Ishikawa (cell line): Measurements from ENCODE around the gene PLEKHH1.

ENCODE experiments used
- CEBPB ChIP-seq: IDR thresholded peaks from 2 replicates; pipeline ENCODE4 v1.6.1; 2012
- CREB1 ChIP-seq: IDR thresholded peaks from 2 replicates; pipeline ENCODE4 v1.6.1; 2012; ENCODE audit warnings: low read depth
- EGR1 ChIP-seq: IDR thresholded peaks from 2 replicates; pipeline ENCODE4 v1.6.1; 2012
- EP300 ChIP-seq: IDR thresholded peaks from 2 replicates; pipeline ENCODE4 v1.6.1; 2012; ENCODE audit warnings: borderline replicate concordance
- FOXM1 ChIP-seq: IDR thresholded peaks from 2 replicates; pipeline ENCODE4 v1.6.1; 2012; ENCODE audit warnings: low read depth, borderline replicate concordance
- RAD21 ChIP-seq: IDR thresholded peaks from 2 replicates; pipeline ENCODE4 v1.6.1; 2012; ENCODE audit warnings: low read depth
- TAF1 ChIP-seq: IDR thresholded peaks from 2 replicates; pipeline ENCODE4 v1.6.1; 2012; ENCODE audit warnings: low read depth, mild to moderate bottlenecking
- TCF12 ChIP-seq: IDR thresholded peaks from 2 replicates; pipeline ENCODE4 v1.6.1; 2012; ENCODE audit warnings: low read depth
- ZBTB7A ChIP-seq: IDR thresholded peaks from 2 replicates; pipeline ENCODE4 v1.6.1; 2012; ENCODE audit warnings: low read depth
- TF ChIP-seq, protein P1 (sequence below): IDR thresholded peaks from 2 replicates; pipeline ENCODE4 v1.6.1; 2012; ENCODE audit warnings: low read depth, mild to moderate bottlenecking
- TF ChIP-seq, protein P2 (sequence below): IDR thresholded peaks from 2 replicates; pipeline ENCODE4 v1.6.1; 2012
- TF ChIP-seq, protein P3 (sequence below): IDR thresholded peaks from 2 replicates; pipeline ENCODE4 v1.6.1; 2012

DNA sequence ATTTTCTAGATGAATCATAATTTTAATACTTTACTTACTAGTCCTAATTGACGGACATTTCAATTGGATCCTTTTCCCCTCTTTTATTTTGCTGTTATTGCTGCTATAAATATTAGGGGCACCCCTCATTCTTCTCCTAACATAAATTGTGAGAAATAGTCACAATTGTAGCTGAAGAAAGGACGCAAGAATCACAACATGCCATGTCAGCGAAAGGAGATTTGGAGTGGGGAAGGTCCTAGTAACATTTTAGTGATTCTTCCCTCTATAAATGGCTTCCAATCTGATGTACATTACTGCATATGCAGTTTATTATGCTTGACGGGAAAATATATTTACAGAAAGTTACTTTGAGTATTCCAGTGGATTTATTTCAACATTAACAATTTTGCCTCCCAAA lies 7.7 kb upstream of the PLEKHH1 start:
- TF ChIP-seq, protein P1, sequence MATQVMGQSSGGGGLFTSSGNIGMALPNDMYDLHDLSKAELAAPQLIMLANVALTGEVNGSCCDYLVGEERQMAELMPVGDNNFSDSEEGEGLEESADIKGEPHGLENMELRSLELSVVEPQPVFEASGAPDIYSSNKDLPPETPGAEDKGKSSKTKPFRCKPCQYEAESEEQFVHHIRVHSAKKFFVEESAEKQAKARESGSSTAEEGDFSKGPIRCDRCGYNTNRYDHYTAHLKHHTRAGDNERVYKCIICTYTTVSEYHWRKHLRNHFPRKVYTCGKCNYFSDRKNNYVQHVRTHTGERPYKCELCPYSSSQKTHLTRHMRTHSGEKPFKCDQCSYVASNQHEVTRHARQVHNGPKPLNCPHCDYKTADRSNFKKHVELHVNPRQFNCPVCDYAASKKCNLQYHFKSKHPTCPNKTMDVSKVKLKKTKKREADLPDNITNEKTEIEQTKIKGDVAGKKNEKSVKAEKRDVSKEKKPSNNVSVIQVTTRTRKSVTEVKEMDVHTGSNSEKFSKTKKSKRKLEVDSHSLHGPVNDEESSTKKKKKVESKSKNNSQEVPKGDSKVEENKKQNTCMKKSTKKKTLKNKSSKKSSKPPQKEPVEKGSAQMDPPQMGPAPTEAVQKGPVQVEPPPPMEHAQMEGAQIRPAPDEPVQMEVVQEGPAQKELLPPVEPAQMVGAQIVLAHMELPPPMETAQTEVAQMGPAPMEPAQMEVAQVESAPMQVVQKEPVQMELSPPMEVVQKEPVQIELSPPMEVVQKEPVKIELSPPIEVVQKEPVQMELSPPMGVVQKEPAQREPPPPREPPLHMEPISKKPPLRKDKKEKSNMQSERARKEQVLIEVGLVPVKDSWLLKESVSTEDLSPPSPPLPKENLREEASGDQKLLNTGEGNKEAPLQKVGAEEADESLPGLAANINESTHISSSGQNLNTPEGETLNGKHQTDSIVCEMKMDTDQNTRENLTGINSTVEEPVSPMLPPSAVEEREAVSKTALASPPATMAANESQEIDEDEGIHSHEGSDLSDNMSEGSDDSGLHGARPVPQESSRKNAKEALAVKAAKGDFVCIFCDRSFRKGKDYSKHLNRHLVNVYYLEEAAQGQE, result no peak
- TF ChIP-seq CEBPB (no peak), TAF1 (no peak), FOXM1 (no peak), ZBTB7A (no peak), RAD21 (no peak), CREB1 (no peak), TCF12 (no peak), EP300 (no peak), EGR1 (no peak)
- TF ChIP-seq, protein P2, sequence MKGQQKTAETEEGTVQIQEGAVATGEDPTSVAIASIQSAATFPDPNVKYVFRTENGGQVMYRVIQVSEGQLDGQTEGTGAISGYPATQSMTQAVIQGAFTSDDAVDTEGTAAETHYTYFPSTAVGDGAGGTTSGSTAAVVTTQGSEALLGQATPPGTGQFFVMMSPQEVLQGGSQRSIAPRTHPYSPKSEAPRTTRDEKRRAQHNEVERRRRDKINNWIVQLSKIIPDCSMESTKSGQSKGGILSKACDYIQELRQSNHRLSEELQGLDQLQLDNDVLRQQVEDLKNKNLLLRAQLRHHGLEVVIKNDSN, result no peak
- TF ChIP-seq, protein P3, sequence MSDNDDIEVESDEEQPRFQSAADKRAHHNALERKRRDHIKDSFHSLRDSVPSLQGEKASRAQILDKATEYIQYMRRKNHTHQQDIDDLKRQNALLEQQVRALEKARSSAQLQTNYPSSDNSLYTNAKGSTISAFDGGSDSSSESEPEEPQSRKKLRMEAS, result no peak
